Urinary bladder (tissue), 4 donors: Measurements from ENCODE around the gene SMC3. TPM values are rescaled to one million over a fixed set of nuclear protein-coding genes. Genes with fewer than 3 reads are reported as not detected.
"Not testable (repeated sequence)": the region's sequence is repeated elsewhere in the genome, so short reads cannot be mapped to it uniquely, and the experiment has no call there.

Experiments used
- DNase-seq: peaks from one replicate; pipeline ENCODE4 v3.0.0-alpha.2; 2015; ENCODE audit errors: extremely low spot score
- H3K27ac ChIP-seq: one replicate; pipeline ENCODE4 v1.5.1; 2013; ENCODE audit warnings: low read depth, mild to moderate bottlenecking, moderate library complexity
- H3K36me3 ChIP-seq: one replicate; pipeline ENCODE4 v1.6.1; 2013; ENCODE audit warnings: mild to moderate bottlenecking, moderate library complexity; ENCODE audit not compliant: insufficient read depth
- H3K4me1 ChIP-seq: one replicate; pipeline ENCODE4 v1.6.1; 2013; ENCODE audit warnings: mild to moderate bottlenecking, moderate library complexity; ENCODE audit not compliant: insufficient read depth
- H3K4me3 ChIP-seq: one replicate; pipeline ENCODE4 v1.5.1; 2013; ENCODE audit warnings: low read depth, low read length
- WGBS: extraction: QIAGEN DNeasy Blood & Tissue Kit; methylation state at CpG from one replicate; pipeline ENCODE4 v1.1.7; 2013; 5-methylcytosine and 5-hydroxymethylcytosine counted together
- polyA plus RNA-seq: library from polyadenylated mRNA; stranded (reverse); fragments of 200-250 nt; gene quantifications from one replicate; pipeline ENCODE4 v1.2.3, GENCODE V29; 2013
- total RNA-seq: library from RNA; depleted of rRNA; stranded (reverse); fragments of >200 nt; gene quantifications from one replicate; pipeline ENCODE4 v1.2.3, GENCODE V29; 2014
- donor health status: healthy with polysubstance abuse.
- donor health status: healthy.

SMC3 gene
- total and polyA plus RNA-seq, 2 donors, result 25.8 to 50.7 TPM

- 77% methylated on average over 5 of the region's 5 CpGs for WGBS
Measured at GRCh38 chr10:110574420-110574819, 6.9 kb downstream of the SMC3 start.

GRCh38 chr10:110576220-110576619 is 8.7 kb downstream of the SMC3 start:
- WGBS, result 59% methylated on average over 5 of the region's 5 CpGs
- H3K4me1 ChIP-seq, result no peaks in the 10 kb centered on the region

More at GRCh38 chr10:110574420-110574819, 6.9 kb downstream of the SMC3 start:
- no peak for DNase-seq
- no peaks in the 10 kb centered on the region for H3K4me1 ChIP-seq
- no peaks in the 10 kb centered on the region for H3K36me3 ChIP-seq
- H3K4me3 ChIP-seq, result no peak overlapping the region
- H3K27ac ChIP-seq, result no peak overlapping the region

DNA sequence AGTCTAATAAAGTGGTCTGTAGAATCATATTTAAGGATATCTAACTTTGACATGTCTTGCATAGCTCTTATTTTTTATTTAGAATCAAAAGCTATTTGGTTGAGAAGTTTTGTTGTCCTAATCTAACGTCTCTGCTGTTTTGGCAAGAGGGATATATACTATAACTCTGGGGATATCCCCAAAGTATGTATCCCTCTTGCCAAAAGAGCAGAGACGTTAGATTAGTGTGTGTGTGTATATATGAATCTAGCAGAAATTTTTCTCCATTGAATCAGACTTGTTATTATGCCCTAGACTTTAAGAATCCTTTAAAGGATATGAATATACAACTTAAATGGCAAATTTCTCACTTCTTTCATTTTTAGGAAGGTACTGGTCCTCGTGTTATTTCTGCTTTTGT is 9.6 kb downstream of the SMC3 start:
- Histone ChIP-seq H3K36me3 (no peaks in the 10 kb centered on the region), H3K4me1 (no peaks in the 10 kb centered on the region), H3K27ac (no peak overlapping the region), H3K4me3 (no peak overlapping the region)
- 39% methylated on average over 3 of the region's 3 CpGs for WGBS
- no peak for DNase-seq

More at GRCh38 chr10:110576220-110576619, 8.7 kb downstream of the SMC3 start:
- DNase-seq, result no peak
- H3K36me3 ChIP-seq, result no peaks in the 10 kb centered on the region
- H3K27ac ChIP-seq, result no peak overlapping the region
- H3K4me3 ChIP-seq, result no peak overlapping the region

DNA sequence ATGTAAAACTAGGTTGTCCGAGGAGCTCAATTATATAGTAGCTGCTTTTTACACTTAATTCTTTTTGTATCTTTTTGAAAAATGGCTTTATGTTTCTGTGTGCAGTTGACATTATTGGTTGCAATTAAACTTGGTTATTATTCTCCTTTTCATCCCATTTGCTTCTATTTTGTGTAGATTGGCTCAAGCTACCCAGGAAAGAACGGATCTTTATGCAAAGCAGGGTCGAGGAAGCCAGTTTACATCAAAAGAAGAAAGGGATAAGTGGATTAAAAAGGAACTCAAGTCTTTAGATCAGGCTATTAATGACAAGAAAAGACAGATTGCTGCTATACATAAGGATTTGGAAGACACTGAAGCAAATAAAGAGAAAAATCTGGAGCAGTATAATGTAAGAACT is 16.5 kb downstream of the SMC3 start:
- no peak for DNase-seq
- Histone ChIP-seq H3K4me3 (no peak overlapping the region), H3K27ac (no peak overlapping the region), H3K36me3 (peaks cover 8% of the 10 kb centered on the region), H3K4me1 (no peaks in the 10 kb centered on the region)
- 72% methylated on average over 3 of the region's 3 CpGs for WGBS

GRCh38 chr10:110591760-110592159 is 24.3 kb downstream of the SMC3 start:
- H3K36me3 ChIP-seq, result peaks cover 5% of the 10 kb centered on the region
- no peak overlapping the region for H3K27ac ChIP-seq
- no peak overlapping the region for H3K4me3 ChIP-seq
- no peaks in the 10 kb centered on the region for H3K4me1 ChIP-seq
- 89% methylated on average over 5 of the region's 5 CpGs for WGBS
- no peak for DNase-seq

GRCh38 chr10:110597476-110597875 is 30.0 kb downstream of the SMC3 start:
- Histone ChIP-seq H3K27ac (no peak overlapping the region), H3K4me3 (no peak overlapping the region), H3K36me3 (peaks cover 4% of the 10 kb centered on the region), H3K4me1 (no peaks in the 10 kb centered on the region)
- DNase-seq, result no peak
- 85% methylated on average over 2 of the region's 2 CpGs for WGBS

GRCh38 chr10:110600487-110601101 is 33.1 kb downstream of the SMC3 start:
- no peak for DNase-seq
- Histone ChIP-seq H3K4me1 (no peaks in the 10 kb centered on the region), H3K36me3 (peaks cover 4% of the 10 kb centered on the region), H3K4me3 (no peak overlapping the region), H3K27ac (no peak overlapping the region)
- WGBS, result 77% methylated on average over 2 of the region's 2 CpGs

DNA sequence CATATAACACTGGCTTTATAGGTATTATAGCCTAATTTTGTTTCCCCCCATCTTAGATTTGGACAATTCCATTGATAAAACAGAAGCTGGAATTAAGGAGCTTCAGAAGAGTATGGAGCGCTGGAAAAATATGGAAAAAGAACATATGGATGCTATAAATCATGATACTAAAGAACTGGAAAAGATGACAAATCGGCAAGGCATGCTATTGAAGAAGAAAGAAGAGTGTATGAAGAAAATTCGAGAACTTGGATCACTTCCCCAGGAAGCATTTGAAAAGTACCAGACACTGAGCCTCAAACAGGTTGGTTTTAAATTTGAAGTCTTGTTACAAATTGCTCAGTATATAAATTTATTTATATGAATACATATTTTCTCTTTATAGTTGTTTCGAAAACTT is 34.1 kb downstream of the SMC3 start:
- Histone ChIP-seq H3K27ac (no peak overlapping the region), H3K4me3 (no peak overlapping the region), H3K4me1 (no peaks in the 10 kb centered on the region), H3K36me3 (peaks cover 4% of the 10 kb centered on the region)
- no peak for DNase-seq
- WGBS, result 64% methylated on average over 4 of the region's 4 CpGs

DNA sequence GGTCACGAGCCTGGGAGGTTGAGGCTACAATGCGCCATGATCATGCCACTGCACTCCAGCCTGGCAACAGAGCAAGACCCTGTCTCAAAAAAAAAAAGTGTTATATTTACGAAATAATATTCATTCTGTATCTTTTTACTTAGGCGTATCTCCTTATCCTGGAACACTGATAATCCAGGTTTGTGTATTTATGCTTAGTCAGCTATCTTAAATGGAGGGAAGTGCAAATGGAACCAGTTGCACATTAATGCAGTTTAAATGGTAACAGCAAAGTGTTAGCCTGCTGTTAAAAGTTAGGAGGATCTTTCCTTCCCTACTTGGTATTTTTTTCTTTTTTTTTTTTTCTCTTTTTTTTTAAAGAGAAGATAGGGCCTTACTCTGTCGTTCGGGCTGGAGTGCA is 40.6 kb downstream of the SMC3 start:
- DNase-seq, result no peak
- Histone ChIP-seq H3K27ac (no peak overlapping the region), H3K4me1 (no peaks in the 10 kb centered on the region), H3K4me3 (no peak overlapping the region), H3K36me3 (peaks cover 2% of the 10 kb centered on the region)
- WGBS, result 83% methylated on average over 6 of the region's 6 CpGs

- Histone ChIP-seq H3K4me3 (no peak overlapping the region), H3K4me1 (no peaks in the 10 kb centered on the region), H3K36me3 (peaks cover 2% of the 10 kb centered on the region), H3K27ac (no peak overlapping the region)
- no peak for DNase-seq
- WGBS, result 29% methylated on average over 2 of the region's 2 CpGs
Measured at GRCh38 chr10:110609605-110610004, 42.1 kb downstream of the SMC3 start.

DNA sequence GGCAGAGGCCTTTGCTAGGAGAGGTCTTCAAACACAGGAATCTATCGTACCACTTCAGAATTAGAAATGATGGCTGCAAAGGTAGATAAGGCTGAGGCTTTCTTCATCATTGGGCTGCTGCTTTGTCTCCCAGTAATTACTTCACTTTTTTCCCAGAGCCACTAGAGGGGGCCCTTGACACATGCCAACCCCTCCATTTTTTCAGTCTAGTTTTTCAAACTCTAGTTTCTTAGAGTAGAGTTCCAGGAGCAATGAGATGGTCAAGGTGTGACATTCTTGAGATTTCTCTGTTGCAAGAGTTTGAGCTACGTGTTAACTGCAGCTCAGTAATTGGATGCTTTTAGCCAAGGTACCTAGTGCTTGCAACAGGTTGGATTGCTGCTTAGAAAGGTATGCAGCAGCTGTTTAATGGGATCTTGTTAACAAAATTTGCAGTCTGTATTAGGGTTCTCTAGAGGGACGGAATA is 42.8 kb downstream of the SMC3 start:
- Histone ChIP-seq H3K36me3 (peaks cover 2% of the 10 kb centered on the region), H3K4me3 (no peak overlapping the region), H3K4me1 (no peaks in the 10 kb centered on the region), H3K27ac (no peak overlapping the region)
- WGBS, result 15% methylated on average over 3 of the region's 3 CpGs
- peak; percentile 46 for DNase-seq

GRCh38 chr10:110610781-110611180 is 43.3 kb downstream of the SMC3 start:
- H3K27ac ChIP-seq, H3K4me1 ChIP-seq: not testable (repeated sequence)
- 75% methylated on average over 3 of the region's 3 CpGs for WGBS

GRCh38 chr10:110612087-110612486 is 44.6 kb downstream of the SMC3 start:
- 81% methylated on average over 3 of the region's 3 CpGs for WGBS

More at GRCh38 chr10:110610781-110611180, 43.3 kb downstream of the SMC3 start:
- not testable (repeated sequence) for H3K36me3 ChIP-seq, H3K4me3 ChIP-seq, DNase-seq

GRCh38 chr10:110612629-110613028 is 45.1 kb downstream of the SMC3 start:
- no peak overlapping the region for H3K4me3 ChIP-seq
- peaks cover under 1% of the 10 kb centered on the region for H3K36me3 ChIP-seq
- H3K27ac ChIP-seq, result no peak overlapping the region
- WGBS, result 95% methylated on average over 4 of the region's 4 CpGs
- no peaks in the 10 kb centered on the region for H3K4me1 ChIP-seq
- no peak for DNase-seq

More at GRCh38 chr10:110612087-110612486, 44.6 kb downstream of the SMC3 start:
- no peaks in the 10 kb centered on the region for H3K4me1 ChIP-seq
- no peak overlapping the region for H3K4me3 ChIP-seq
- no peak for DNase-seq
- peaks cover 2% of the 10 kb centered on the region for H3K36me3 ChIP-seq
- no peak overlapping the region for H3K27ac ChIP-seq
